AG10803 (cell line): ENCODE measurements around the gene RAD51B.
"Not testable (repeated sequence)": the region's sequence is repeated elsewhere in the genome, so short reads cannot be mapped to it uniquely, and the experiment has no call there.

Experiments used
- DNase-seq: peaks from one replicate; pipeline ENCODE4 v3.0.0; 2010; ENCODE audit warnings: low read depth
- H3K4me3 ChIP-seq: 2 replicates; pipeline ENCODE4 v1.5.1; 2011; ENCODE audit warnings: mild to moderate bottlenecking, low read length, control low read depth
- TF ChIP-seq, protein P1 (sequence below): conservative IDR thresholded peaks from 2 replicates; pipeline ENCODE4 v1.5.1; 2011; ENCODE audit warnings: mild to moderate bottlenecking, low read length, control low read depth, inconsistent platforms

The RAD51B gene

DNA sequence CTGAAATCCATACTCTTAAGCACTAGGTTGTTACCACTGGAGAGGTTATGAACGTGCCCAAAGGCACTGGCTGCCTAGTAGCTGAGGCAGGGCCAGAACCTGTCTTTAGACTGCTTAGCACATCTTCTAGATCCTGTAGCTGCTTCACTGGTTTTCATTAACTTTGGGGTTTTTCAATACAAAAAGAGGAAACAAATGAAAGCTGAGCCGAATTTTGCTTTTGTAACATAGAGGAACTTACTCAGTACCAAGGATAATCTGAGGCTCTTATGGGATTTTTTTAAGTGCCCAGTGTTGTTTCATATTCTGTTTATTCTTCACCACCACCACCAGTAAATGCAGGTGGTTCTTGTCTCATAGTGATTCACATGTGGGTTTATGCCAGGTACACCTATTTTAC, 396.1 kb downstream of the RAD51B start:
- H3K4me3 ChIP-seq: no peak overlapping the region
- TF ChIP-seq, protein P1, sequence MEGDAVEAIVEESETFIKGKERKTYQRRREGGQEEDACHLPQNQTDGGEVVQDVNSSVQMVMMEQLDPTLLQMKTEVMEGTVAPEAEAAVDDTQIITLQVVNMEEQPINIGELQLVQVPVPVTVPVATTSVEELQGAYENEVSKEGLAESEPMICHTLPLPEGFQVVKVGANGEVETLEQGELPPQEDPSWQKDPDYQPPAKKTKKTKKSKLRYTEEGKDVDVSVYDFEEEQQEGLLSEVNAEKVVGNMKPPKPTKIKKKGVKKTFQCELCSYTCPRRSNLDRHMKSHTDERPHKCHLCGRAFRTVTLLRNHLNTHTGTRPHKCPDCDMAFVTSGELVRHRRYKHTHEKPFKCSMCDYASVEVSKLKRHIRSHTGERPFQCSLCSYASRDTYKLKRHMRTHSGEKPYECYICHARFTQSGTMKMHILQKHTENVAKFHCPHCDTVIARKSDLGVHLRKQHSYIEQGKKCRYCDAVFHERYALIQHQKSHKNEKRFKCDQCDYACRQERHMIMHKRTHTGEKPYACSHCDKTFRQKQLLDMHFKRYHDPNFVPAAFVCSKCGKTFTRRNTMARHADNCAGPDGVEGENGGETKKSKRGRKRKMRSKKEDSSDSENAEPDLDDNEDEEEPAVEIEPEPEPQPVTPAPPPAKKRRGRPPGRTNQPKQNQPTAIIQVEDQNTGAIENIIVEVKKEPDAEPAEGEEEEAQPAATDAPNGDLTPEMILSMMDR: no peak
- DNase-seq: no peak

DNA sequence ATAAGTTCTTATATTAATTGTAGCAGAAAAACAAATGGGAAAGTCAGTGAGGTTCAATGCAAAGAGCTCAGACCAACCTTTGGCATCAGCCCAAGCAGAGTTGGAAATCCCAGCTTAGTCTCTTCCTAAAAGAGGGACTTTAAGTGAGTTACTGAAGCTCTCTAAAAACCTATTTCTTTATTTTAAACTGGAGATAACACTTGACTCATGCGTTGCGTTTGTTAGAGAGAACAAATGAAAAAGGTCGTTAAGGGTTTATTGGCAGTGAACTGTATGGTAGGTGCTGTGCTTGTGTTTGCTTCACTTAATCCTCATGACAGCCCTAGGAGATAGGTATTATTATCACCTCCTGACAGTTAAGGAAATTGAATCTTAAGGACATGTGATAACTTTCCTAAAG, 396.5 kb downstream of the RAD51B start:
- no peak overlapping the region for H3K4me3 ChIP-seq
- no peak for DNase-seq
- TF ChIP-seq, protein P1: no peak

DNA sequence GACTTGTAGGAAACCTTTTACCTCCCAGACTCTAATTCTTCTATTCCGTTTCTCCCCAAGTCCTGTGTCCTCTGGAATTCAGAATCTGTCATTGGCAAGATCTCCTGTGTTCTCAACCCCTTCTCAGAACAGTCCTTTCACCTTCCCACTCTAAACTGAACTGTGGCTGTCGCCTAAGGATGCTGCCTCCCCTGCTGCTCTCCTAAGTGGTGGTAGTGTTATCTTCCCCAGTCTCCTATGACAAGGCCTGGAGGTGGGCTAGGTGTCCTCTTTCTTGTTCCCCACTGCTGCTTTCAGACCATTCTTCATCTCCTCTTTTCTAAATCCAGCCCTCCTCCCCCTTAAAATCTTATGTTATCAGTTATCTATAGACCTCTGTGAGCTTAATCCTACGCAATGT, 397.4 kb downstream of the RAD51B start:
- TF ChIP-seq, protein P1: no peak
- DNase-seq: no peak
- no peak overlapping the region for H3K4me3 ChIP-seq

DNA sequence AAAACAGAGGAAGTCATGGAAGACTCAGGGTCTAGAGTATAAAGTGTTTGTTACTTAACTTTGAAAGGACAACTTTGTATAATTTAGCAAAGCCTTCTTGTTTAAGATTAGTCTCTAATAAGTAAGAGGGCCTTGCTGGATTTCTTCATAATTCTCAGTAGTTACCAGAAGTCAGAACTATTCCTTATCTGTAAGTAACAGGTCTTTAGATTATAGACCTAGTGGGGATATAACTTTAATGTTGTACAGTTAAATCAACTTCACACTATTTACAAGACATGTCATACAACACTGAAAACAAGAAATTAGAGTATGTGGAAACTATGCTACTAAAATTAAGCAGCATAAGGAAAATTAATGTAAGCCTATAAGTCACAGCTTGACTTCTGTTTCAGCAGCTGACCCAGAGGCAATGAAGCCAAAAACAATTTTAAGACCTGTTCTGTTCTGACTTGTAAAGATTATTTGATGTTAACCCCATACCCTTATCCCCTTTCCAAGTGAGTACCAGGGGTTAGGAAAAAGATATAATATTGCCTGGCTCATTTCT, 398.3 kb downstream of the RAD51B start:
- no peak overlapping the region for H3K4me3 ChIP-seq
- TF ChIP-seq, protein P1: no peak
- no peak for DNase-seq

DNA sequence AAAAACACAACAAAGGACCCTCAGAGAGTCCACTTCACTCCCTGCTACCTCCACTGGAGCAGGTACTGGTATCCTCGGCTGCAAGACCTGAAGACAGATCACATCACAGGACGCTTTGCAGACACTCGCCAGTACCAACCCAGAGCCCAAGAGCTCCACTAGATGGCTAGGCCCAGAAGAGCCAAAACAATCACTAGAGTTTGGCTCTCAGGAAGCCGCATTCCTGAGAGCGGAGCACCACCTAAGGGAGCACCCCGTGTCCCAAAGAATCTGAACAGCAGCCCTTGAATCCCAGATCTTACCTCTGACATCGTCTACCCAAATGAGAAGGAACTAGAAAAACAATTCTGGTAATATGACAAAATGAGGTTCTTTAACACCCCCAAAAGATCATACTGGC, 399.8 kb downstream of the RAD51B start:
- TF ChIP-seq, protein P1: no peak
- H3K4me3 ChIP-seq: no peak overlapping the region
- no peak for DNase-seq

DNA sequence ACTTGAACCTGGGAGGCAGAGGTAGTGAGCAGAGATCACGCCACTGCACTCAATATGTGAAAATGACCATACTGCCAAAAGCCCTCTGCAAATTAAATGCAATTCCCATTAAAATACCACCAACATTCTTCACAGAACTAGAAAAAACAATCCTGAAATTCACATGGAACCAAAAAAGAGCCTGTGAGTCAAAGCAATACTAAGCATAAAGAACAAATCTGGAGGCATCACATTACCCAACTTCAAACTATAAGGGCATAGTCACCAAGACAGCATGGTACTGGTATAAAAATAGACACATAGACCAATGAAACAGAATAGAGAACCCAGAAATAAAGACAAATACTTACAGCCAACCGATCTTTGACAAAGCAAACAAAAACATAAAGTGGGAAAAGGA, 401.5 kb downstream of the RAD51B start:
- DNase-seq, H3K4me3 ChIP-seq: not testable (repeated sequence)

DNA sequence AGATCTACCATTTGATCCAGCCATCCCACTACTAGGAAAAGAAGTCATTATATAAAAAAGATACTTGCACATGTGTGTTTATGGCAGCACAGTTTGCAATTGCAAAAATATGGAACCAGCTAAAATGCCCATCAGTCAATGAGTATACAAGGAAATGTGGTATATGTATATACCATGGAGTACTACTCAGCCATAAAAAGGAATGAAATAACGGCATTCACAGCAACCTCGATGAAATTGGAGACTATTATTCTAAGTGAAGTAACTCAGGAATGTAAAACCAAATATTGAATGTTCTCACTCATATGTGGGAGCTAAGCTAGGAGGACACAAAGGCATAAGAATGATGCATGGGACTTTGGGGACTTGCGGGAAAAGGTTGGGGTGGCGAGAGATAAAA, 402.6 kb downstream of the RAD51B start:
- DNase-seq: no peak
- TF ChIP-seq, protein P1: no peak
- no peak overlapping the region for H3K4me3 ChIP-seq

DNA sequence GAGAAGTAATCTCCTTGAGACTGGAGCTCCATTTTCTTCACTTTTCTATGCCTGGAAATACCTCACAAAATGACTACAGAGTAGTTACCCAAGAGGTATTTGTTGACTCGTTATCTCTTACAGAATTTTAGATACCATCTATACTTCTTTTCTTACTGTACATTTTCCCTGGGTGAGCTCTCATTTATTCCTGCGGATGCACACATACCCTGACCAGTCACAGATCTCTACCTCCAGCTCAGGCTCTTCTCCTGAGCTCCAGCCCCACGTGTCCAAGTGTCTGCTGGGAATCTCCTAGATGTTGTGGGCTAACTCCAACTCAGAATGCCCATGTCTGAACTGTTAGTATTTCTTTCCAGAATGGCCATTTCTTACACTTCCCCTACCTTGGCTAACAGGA, 403.1 kb downstream of the RAD51B start:
- no peak overlapping the region for H3K4me3 ChIP-seq
- no peak for DNase-seq
- TF ChIP-seq, protein P1: no peak
